ENCODE results near the gene CXorf58. TPM values are rescaled to one million over a fixed set of nuclear protein-coding genes. Genes with fewer than 3 reads are reported as not detected.

CXorf58 gene
- total and polyA plus RNA-seq, 8 donors, result 0.13 to 0.52 (median 0.25) TPM; not detected in 3

GRCh38 chrX:23944234-23944633 lies 36.4 kb downstream of the CXorf58 start:
- peaks cover 0 to 8% of the 10 kb centered on the region in 2 donors for H3K27me3 ChIP-seq
- no peak for DNase-seq
- no peak for ATAC-seq

GRCh38 chrX:23945206-23945605 lies 37.4 kb downstream of the CXorf58 start:
- Histone ChIP-seq H3K27ac (no peak overlapping the region), H3K4me3 (no peak overlapping the region), H3K9me3 (no peaks in the 10 kb centered on the region), H3K4me1 (no peaks in the 10 kb centered on the region), H3K27me3 (peaks cover 0 to 8% of the 10 kb centered on the region in 2 donors), H3K36me3 (no peaks in the 10 kb centered on the region)
- ATAC-seq (no peak), DNase-seq (no peak)
- intact Hi-C loops (cut with DNase I), result no loop called here
- TF ChIP-seq CTCF (IDR thresholded peaks at IDR 0.05), result no peak

More at GRCh38 chrX:23944234-23944633, 36.4 kb downstream of the CXorf58 start:
- Histone ChIP-seq H3K4me3 (no peak overlapping the region), H3K36me3 (no peaks in the 10 kb centered on the region), H3K27ac (no peak overlapping the region), H3K9me3 (no peaks in the 10 kb centered on the region), H3K4me1 (no peaks in the 10 kb centered on the region)
- TF ChIP-seq CTCF (IDR thresholded peaks at IDR 0.05), result no peak
- intact Hi-C loops (cut with DNase I), result no loop called here

GRCh38 chrX:23952391-23952790 lies 44.6 kb downstream of the CXorf58 start:
- Histone ChIP-seq H3K4me3 (no peak overlapping the region), H3K36me3 (no peaks in the 10 kb centered on the region), H3K27ac (peak overlapping the region in 1 of 2 donors; percentile 87), H3K27me3 (no peaks in the 10 kb centered on the region), H3K9me3 (no peaks in the 10 kb centered on the region), H3K4me1 (no peaks in the 10 kb centered on the region)
- TF ChIP-seq CTCF (IDR thresholded peaks at IDR 0.05), result no peak
- intact Hi-C loops (cut with DNase I), result no loop called here
- no peak for ATAC-seq
- no peak for DNase-seq

- Histone ChIP-seq H3K4me3 (no peak overlapping the region), H3K4me1 (no peaks in the 10 kb centered on the region), H3K27ac (peak overlapping the region in 1 of 2 donors; percentile 87), H3K27me3 (no peaks in the 10 kb centered on the region), H3K9me3 (no peaks in the 10 kb centered on the region), H3K36me3 (no peaks in the 10 kb centered on the region)
- intact Hi-C loops (cut with DNase I), result no loop called here
- no peak for DNase-seq
- ATAC-seq, result peak; percentile 45
- TF ChIP-seq CTCF (IDR thresholded peaks at IDR 0.05), result no peak
These were observed 45.4 kb downstream of the CXorf58 start for GRCh38 chrX:23952984-23953907.

- no peaks in the 10 kb centered on the region for H3K4me1 ChIP-seq
- no peaks in the 10 kb centered on the region for H3K9me3 ChIP-seq
- no peaks in the 10 kb centered on the region for H3K27me3 ChIP-seq
- H3K27ac ChIP-seq, result peak overlapping the region in 1 of 2 donors; percentile 87
- intact Hi-C loops (cut with DNase I), result no loop called here
- H3K4me3 ChIP-seq, result no peak overlapping the region
- ATAC-seq (no peak), DNase-seq (no peak)
- no peak for TF ChIP-seq CTCF (IDR thresholded peaks at IDR 0.05)
- no peaks in the 10 kb centered on the region for H3K36me3 ChIP-seq
These were observed 46.1 kb downstream of the CXorf58 start for GRCh38 chrX:23953908-23954269.

Data from left lung (tissue), 10 donors.